ENCODE results near the gene KCNQ1OT1. TPM values are rescaled to one million over a fixed set of nuclear protein-coding genes. Genes with fewer than 3 reads are reported as not detected.
A peak's percentile ranks its signal among the peaks of the same experiment; 100 is the strongest.

KCNQ1OT1 gene
- total and polyA plus RNA-seq, 2 experiments from 2014 or later: 2.3 to 8.8 TPM

GRCh38 chr11:2580061-2580421 is 119.8 kb downstream of the KCNQ1OT1 start:
- H3K4me3 ChIP-seq: no peak overlapping the region
- no peak overlapping the region for H3K27ac ChIP-seq
- H3K27me3 ChIP-seq: no peaks in the 10 kb centered on the region
- no peaks in the 10 kb centered on the region for H3K36me3 ChIP-seq
- DNase-seq (ENCODE audit: low read depth in 1 of 2, low spot score in 1 of 2): no peak
- H3K4me1 ChIP-seq (ENCODE audit: low read depth): peaks cover 13% of the 10 kb centered on the region
- no peaks in the 10 kb centered on the region for H3K9me3 ChIP-seq (ENCODE audit: low read depth)
- no peak for TF ChIP-seq CTCF (IDR thresholded peaks at IDR 0.05; ENCODE audit: low read depth, low read length)

GRCh38 chr11:2579315-2580060 is 120.3 kb downstream of the KCNQ1OT1 start:
- Histone ChIP-seq H3K27me3 (no peaks in the 10 kb centered on the region), H3K27ac (no peak overlapping the region), H3K36me3 (no peaks in the 10 kb centered on the region), H3K4me1 (ENCODE audit: low read depth) (peaks cover 13% of the 10 kb centered on the region), H3K9me3 (ENCODE audit: low read depth) (no peaks in the 10 kb centered on the region), H3K4me3 (no peak overlapping the region)
- DNase-seq (ENCODE audit: low read depth in 1 of 2, low spot score in 1 of 2): no peak
- TF ChIP-seq CTCF (IDR thresholded peaks at IDR 0.05; ENCODE audit: low read depth, low read length): no peak

GRCh38 chr11:2578929-2579270 is 120.9 kb downstream of the KCNQ1OT1 start:
- H3K27me3 ChIP-seq: no peaks in the 10 kb centered on the region
- H3K4me1 ChIP-seq (ENCODE audit: low read depth): peaks cover 13% of the 10 kb centered on the region
- H3K27ac ChIP-seq: no peak overlapping the region
- no peak for TF ChIP-seq CTCF (IDR thresholded peaks at IDR 0.05; ENCODE audit: low read depth, low read length)
- no peaks in the 10 kb centered on the region for H3K9me3 ChIP-seq (ENCODE audit: low read depth)
- DNase-seq (ENCODE audit: low read depth in 1 of 2, low spot score in 1 of 2): no peak
- no peaks in the 10 kb centered on the region for H3K36me3 ChIP-seq
- no peak overlapping the region for H3K4me3 ChIP-seq

GRCh38 chr11:2577991-2578928 is 121.5 kb downstream of the KCNQ1OT1 start:
- no peak for TF ChIP-seq CTCF (IDR thresholded peaks at IDR 0.05; ENCODE audit: low read depth, low read length)
- Histone ChIP-seq H3K27me3 (no peaks in the 10 kb centered on the region), H3K4me1 (ENCODE audit: low read depth) (peaks cover 13% of the 10 kb centered on the region), H3K36me3 (no peaks in the 10 kb centered on the region), H3K9me3 (ENCODE audit: low read depth) (no peaks in the 10 kb centered on the region), H3K27ac (peak overlapping the region; percentile 60), H3K4me3 (no peak overlapping the region)
- DNase-seq (ENCODE audit: low read depth in 1 of 2, low spot score in 1 of 2): peak in 1 of 2 donors; percentile 44

- peaks cover 13% of the 10 kb centered on the region for H3K4me1 ChIP-seq (ENCODE audit: low read depth)
- H3K4me3 ChIP-seq: no peak overlapping the region
- H3K36me3 ChIP-seq: no peaks in the 10 kb centered on the region
- H3K27ac ChIP-seq: peak overlapping the region; percentile 60
- H3K9me3 ChIP-seq (ENCODE audit: low read depth): no peaks in the 10 kb centered on the region
- peak in 1 of 2 donors; percentile 35 for DNase-seq (ENCODE audit: low read depth in 1 of 2, low spot score in 1 of 2)
- H3K27me3 ChIP-seq: no peaks in the 10 kb centered on the region
- no peak for TF ChIP-seq CTCF (IDR thresholded peaks at IDR 0.05; ENCODE audit: low read depth, low read length)
These were observed 122.5 kb downstream of the KCNQ1OT1 start for GRCh38 chr11:2577031-2577990.

All from cardiac muscle cell (in vitro differentiated cells and primary cell).